Nephron progenitor cell (in vitro differentiated cells): ENCODE measurements around the gene IL10.
A peak's percentile ranks its signal among the peaks of the same experiment; 100 is the strongest.

ENCODE experiments used
- DNase-seq: peaks from one replicate; pipeline ENCODE4 v3.0.0; 2021
- H3K27ac Mint-ChIP-seq: 2 replicates; pipeline ENCODE4 v1.8.0; 2021; ENCODE audit warnings: mild to moderate bottlenecking, moderate library complexity, mixed read lengths
- H3K27me3 Mint-ChIP-seq: 2 replicates; pipeline ENCODE4 v1.8.0; 2021; ENCODE audit warnings: mild to moderate bottlenecking, low read depth, mixed read lengths; ENCODE audit not compliant: poor library complexity
- H3K36me3 Mint-ChIP-seq: 2 replicates; pipeline ENCODE4 v1.8.0; 2021; ENCODE audit warnings: low read depth, mixed read lengths
- H3K4me1 Mint-ChIP-seq: 2 replicates; pipeline ENCODE4 v1.8.0; 2021; ENCODE audit warnings: mixed read lengths
- H3K4me3 Mint-ChIP-seq: 2 replicates; pipeline ENCODE4 v1.8.0; 2021; ENCODE audit warnings: mild to moderate bottlenecking, moderate library complexity, mixed read lengths
- H3K9me3 Mint-ChIP-seq: 2 replicates; pipeline ENCODE4 v1.8.0; 2021; ENCODE audit warnings: mild to moderate bottlenecking, moderate library complexity, mixed read lengths
- TF ChIP-seq, protein P1 (sequence below): fragments of 200-600 bp; sonication (generic); IDR thresholded peaks from 2 replicates; pipeline ENCODE4 v1.5.0; 2021; ENCODE audit warnings: antibody characterized with exemption

The IL10 gene

DNA sequence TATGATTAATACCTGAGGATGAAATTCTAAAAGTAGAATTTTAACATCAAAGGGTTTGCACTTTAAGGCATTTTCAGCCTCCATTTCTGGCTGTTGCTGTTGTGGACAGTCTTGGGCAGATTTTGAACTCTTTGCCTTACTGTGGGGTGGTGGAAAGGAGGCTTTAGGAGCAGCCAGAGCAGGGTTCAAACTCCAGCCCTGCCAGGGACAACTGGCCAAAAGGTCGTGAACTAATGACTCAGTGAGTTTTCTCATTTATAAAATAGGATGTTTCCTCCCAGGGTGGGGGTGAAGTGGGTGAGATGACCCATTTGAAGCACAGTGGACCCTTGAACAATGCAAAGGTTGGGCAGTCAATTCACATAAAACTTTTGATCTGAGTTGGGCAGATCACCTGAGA, 50.8 kb downstream of the IL10 start:
- peaks cover 2% of the 10 kb centered on the region for H3K27me3 Mint-ChIP-seq
- DNase-seq, result no peak
- H3K9me3 Mint-ChIP-seq, result no peaks in the 10 kb centered on the region
- peaks cover 56% of the 10 kb centered on the region for H3K4me1 Mint-ChIP-seq
- no peak overlapping the region for H3K4me3 Mint-ChIP-seq
- H3K27ac Mint-ChIP-seq, result no peak overlapping the region
- no peaks in the 10 kb centered on the region for H3K36me3 Mint-ChIP-seq
- TF ChIP-seq, protein P1, sequence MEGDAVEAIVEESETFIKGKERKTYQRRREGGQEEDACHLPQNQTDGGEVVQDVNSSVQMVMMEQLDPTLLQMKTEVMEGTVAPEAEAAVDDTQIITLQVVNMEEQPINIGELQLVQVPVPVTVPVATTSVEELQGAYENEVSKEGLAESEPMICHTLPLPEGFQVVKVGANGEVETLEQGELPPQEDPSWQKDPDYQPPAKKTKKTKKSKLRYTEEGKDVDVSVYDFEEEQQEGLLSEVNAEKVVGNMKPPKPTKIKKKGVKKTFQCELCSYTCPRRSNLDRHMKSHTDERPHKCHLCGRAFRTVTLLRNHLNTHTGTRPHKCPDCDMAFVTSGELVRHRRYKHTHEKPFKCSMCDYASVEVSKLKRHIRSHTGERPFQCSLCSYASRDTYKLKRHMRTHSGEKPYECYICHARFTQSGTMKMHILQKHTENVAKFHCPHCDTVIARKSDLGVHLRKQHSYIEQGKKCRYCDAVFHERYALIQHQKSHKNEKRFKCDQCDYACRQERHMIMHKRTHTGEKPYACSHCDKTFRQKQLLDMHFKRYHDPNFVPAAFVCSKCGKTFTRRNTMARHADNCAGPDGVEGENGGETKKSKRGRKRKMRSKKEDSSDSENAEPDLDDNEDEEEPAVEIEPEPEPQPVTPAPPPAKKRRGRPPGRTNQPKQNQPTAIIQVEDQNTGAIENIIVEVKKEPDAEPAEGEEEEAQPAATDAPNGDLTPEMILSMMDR, result no peak

DNA sequence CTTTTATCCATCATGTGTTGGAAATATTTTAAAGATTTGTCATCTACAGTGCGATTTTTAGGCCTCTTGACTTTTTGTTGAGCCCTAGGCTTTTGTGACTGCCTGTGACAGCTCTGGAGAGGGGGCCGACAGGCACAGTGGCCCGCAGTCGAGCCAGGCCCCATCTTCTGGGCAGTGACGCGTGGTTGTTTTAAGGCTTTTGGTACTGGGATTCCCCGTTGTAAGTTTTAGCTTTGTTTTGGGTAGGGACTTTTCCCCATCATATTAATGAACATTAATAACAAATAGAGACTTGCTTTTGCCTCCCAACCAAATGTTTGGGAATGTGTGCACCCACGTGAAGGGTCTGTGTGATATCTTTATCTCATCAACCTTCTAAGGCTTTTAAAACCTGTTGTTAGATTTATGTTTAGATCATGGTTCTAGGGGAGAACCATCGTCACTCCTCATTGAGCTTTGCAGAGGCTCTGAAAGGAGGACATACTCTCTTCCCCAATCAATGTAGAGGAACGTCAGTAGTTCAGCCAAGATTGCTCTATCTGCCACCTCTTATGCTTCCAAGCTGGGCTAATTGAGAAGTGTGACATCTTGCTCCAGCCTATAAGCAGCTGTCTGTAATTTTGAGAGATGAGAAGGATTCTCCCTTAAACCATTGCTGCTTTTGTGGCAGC, 53.0 kb downstream of the IL10 start:
- no peaks in the 10 kb centered on the region for H3K9me3 Mint-ChIP-seq
- no peak for DNase-seq
- peaks cover 61% of the 10 kb centered on the region for H3K4me1 Mint-ChIP-seq
- H3K27ac Mint-ChIP-seq, result no peak overlapping the region
- H3K36me3 Mint-ChIP-seq, result no peaks in the 10 kb centered on the region
- no peak overlapping the region for H3K4me3 Mint-ChIP-seq
- H3K27me3 Mint-ChIP-seq, result no peaks in the 10 kb centered on the region
- TF ChIP-seq, protein P1, result no peak

DNA sequence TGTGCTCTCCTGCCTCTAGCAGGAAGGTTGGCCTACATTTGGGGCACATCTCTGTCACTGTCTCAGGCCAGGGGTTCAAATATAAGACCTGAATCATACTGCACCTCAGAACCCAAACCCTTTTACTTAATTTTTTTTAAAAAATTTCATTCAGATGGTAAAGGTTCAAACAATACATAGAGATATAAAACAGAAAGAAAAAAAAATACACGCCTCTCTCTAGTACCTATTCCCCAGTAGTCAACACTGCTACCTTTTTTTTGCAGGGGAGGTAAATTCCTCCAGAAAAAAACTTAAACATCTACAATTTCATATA, 54.7 kb downstream of the IL10 start:
- Mint-ChIP-seq H3K36me3 (no peaks in the 10 kb centered on the region), H3K27ac (peak overlapping the region; percentile 8), H3K4me3 (no peak overlapping the region), H3K9me3 (no peaks in the 10 kb centered on the region), H3K4me1 (peaks cover 64% of the 10 kb centered on the region), H3K27me3 (no peaks in the 10 kb centered on the region)
- DNase-seq, result no peak
- TF ChIP-seq, protein P1, result no peak
